ENCODE data around the gene UBASH3A.

Gene UBASH3A

GRCh38 chr21:42453224-42453985 lies 49.7 kb downstream of the UBASH3A start:
- no peak overlapping the region for H4K8ac ChIP-seq (ENCODE audit: low read depth, low read length)
- H2BK5ac ChIP-seq (ENCODE audit: low read length) = no peak overlapping the region
- H3K27me3 ChIP-seq (ENCODE audit: control insufficient read depth in 3 of 3, insufficient read depth in 3 of 3, low read depth in 1 of 3, low read length in 3 of 3) = no peaks in the 10 kb centered on the region
- H3K18ac ChIP-seq (ENCODE audit: low read length) = peak overlapping the region; percentile 85
- no CpG with 5 or more reads among the region's 18 CpGs for WGBS, 2 donors (ENCODE audit: extremely low coverage in 2 of 2, insufficient read length in 2 of 2, insufficient replicate concordance in 1 of 2)
- H3K4me2 ChIP-seq (ENCODE audit: insufficient read depth, low read length, poor library complexity, severe bottlenecking) = no peak overlapping the region
- no peak overlapping the region for H3K14ac ChIP-seq (ENCODE audit: low read length)
- no peak overlapping the region for H3K4me3 ChIP-seq (ENCODE audit: low read length in 2 of 2)
- H3K79me1 ChIP-seq (ENCODE audit: low read depth, low read length) = no peaks in the 10 kb centered on the region
- no peak overlapping the region for H3K27ac ChIP-seq (replicated peaks; ENCODE audit: low read length)
- no peak overlapping the region for H2BK12ac ChIP-seq (ENCODE audit: low read length)
- H3K9me3 ChIP-seq (replicated peaks in 1 of 2; ENCODE audit: control insufficient read depth in 2 of 2, insufficient read depth in 1 of 2, low read depth in 1 of 2, low read length in 2 of 2) = no peaks in the 10 kb centered on the region
- no peak overlapping the region for H2AK5ac ChIP-seq (ENCODE audit: low read depth, low read length)
- H3K4me1 ChIP-seq (ENCODE audit: control insufficient read depth in 2 of 2, insufficient read depth in 1 of 2, low read depth in 1 of 2, low read length in 2 of 2) = peaks cover 0 to 3% of the 10 kb centered on the region in 2 donors
- peak overlapping the region; percentile 45 for H2BK15ac ChIP-seq (ENCODE audit: low read length)
- DNase-seq (ENCODE audit: low spot score) = no peak
- peak overlapping the region; percentile 34 for H3K23ac ChIP-seq (ENCODE audit: low read depth, low read length, poor library complexity)
- H3K4ac ChIP-seq (ENCODE audit: low read length) = no peak overlapping the region
- no peak overlapping the region for H4K91ac ChIP-seq (ENCODE audit: low read depth, low read length, poor library complexity)
- H2BK120ac ChIP-seq (ENCODE audit: low read depth, low read length) = no peak overlapping the region
- H3K9ac ChIP-seq (ENCODE audit: low read depth, low read length, poor library complexity) = no peak overlapping the region
- no peaks in the 10 kb centered on the region for H3K36me3 ChIP-seq (replicated peaks in 1 of 2; ENCODE audit: control insufficient read depth in 2 of 2, insufficient read depth in 2 of 2, low read length in 2 of 2)
- H2AFZ ChIP-seq (ENCODE audit: low read length) = no peak overlapping the region

GRCh38 chr21:42453986-42454570 lies 50.4 kb downstream of the UBASH3A start:
- Histone ChIP-seq H3K4me2 (ENCODE audit: insufficient read depth, low read length, poor library complexity, severe bottlenecking) (no peak overlapping the region), H3K9me3 (replicated peaks in 1 of 2; ENCODE audit: control insufficient read depth in 2 of 2, insufficient read depth in 1 of 2, low read depth in 1 of 2, low read length in 2 of 2) (no peaks in the 10 kb centered on the region), H3K36me3 (replicated peaks in 1 of 2; ENCODE audit: control insufficient read depth in 2 of 2, insufficient read depth in 2 of 2, low read length in 2 of 2) (no peaks in the 10 kb centered on the region), H3K27me3 (ENCODE audit: control insufficient read depth in 3 of 3, insufficient read depth in 3 of 3, low read depth in 1 of 3, low read length in 3 of 3) (no peaks in the 10 kb centered on the region), H3K14ac (ENCODE audit: low read length) (no peak overlapping the region), H2AFZ (ENCODE audit: low read length) (no peak overlapping the region), H2BK15ac (ENCODE audit: low read length) (no peak overlapping the region), H3K23ac (ENCODE audit: low read depth, low read length, poor library complexity) (no peak overlapping the region), H3K18ac (ENCODE audit: low read length) (peak overlapping the region; percentile 85), H3K4me1 (ENCODE audit: control insufficient read depth in 2 of 2, insufficient read depth in 1 of 2, low read depth in 1 of 2, low read length in 2 of 2) (peaks cover 0 to 3% of the 10 kb centered on the region in 2 donors), H2AK5ac (ENCODE audit: low read depth, low read length) (no peak overlapping the region), H3K79me1 (ENCODE audit: low read depth, low read length) (no peaks in the 10 kb centered on the region), H3K4me3 (ENCODE audit: low read length in 2 of 2) (no peak overlapping the region), H4K8ac (ENCODE audit: low read depth, low read length) (no peak overlapping the region), H3K27ac (replicated peaks; ENCODE audit: low read length) (no peak overlapping the region), H3K4ac (ENCODE audit: low read length) (no peak overlapping the region), H4K91ac (ENCODE audit: low read depth, low read length, poor library complexity) (no peak overlapping the region), H2BK120ac (ENCODE audit: low read depth, low read length) (no peak overlapping the region), H2BK5ac (ENCODE audit: low read length) (no peak overlapping the region), H2BK12ac (ENCODE audit: low read length) (no peak overlapping the region), H3K9ac (ENCODE audit: low read depth, low read length, poor library complexity) (peak overlapping the region; percentile 12)
- no CpG with 5 or more reads among the region's 19 CpGs for WGBS, 2 donors (ENCODE audit: extremely low coverage in 2 of 2, insufficient read length in 2 of 2, insufficient replicate concordance in 1 of 2)
- DNase-seq (ENCODE audit: low spot score) = no peak

DNA sequence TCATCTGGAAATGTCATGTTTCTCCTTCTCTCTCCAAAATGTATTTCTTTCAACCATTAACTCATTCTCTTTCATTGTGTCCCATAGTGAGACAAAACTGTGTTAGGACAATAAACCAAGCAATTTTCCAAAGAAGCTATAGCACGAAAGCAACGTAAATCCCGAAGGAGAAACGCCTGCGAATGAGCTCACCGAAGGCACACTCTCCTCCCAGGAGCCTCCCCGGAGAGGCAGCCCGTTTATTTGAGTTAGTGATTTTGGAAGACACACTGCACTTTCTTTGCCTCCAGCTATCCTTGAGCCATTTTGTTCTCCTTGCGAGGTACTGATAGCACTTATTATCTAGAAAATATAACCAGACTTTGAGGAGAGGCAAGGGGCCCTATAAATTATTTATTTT lies 51.1 kb downstream of the UBASH3A start:
- no peaks in the 10 kb centered on the region for H3K79me1 ChIP-seq (ENCODE audit: low read depth, low read length)

GRCh38 chr21:42455196-42455595 lies 51.5 kb downstream of the UBASH3A start:
- Histone ChIP-seq H3K27ac (replicated peaks; ENCODE audit: low read length) (no peak overlapping the region), H3K27me3 (ENCODE audit: control insufficient read depth in 3 of 3, insufficient read depth in 3 of 3, low read depth in 1 of 3, low read length in 3 of 3) (peaks cover 0 to 3% (median 0%) of the 10 kb centered on the region in 3 experiments), H2AFZ (ENCODE audit: low read length) (no peak overlapping the region), H2AK5ac (ENCODE audit: low read depth, low read length) (no peak overlapping the region), H3K23ac (ENCODE audit: low read depth, low read length, poor library complexity) (no peak overlapping the region), H4K91ac (ENCODE audit: low read depth, low read length, poor library complexity) (no peak overlapping the region), H2BK5ac (ENCODE audit: low read length) (no peak overlapping the region), H2BK15ac (ENCODE audit: low read length) (no peak overlapping the region), H3K9me3 (replicated peaks in 1 of 2; ENCODE audit: control insufficient read depth in 2 of 2, insufficient read depth in 1 of 2, low read depth in 1 of 2, low read length in 2 of 2) (peaks cover 0 to 1% of the 10 kb centered on the region in 2 donors), H3K9ac (ENCODE audit: low read depth, low read length, poor library complexity) (no peak overlapping the region), H2BK120ac (ENCODE audit: low read depth, low read length) (no peak overlapping the region), H4K8ac (ENCODE audit: low read depth, low read length) (no peak overlapping the region), H3K79me1 (ENCODE audit: low read depth, low read length) (no peaks in the 10 kb centered on the region), H3K36me3 (replicated peaks in 1 of 2; ENCODE audit: control insufficient read depth in 2 of 2, insufficient read depth in 2 of 2, low read length in 2 of 2) (no peaks in the 10 kb centered on the region), H3K18ac (ENCODE audit: low read length) (no peak overlapping the region), H3K4ac (ENCODE audit: low read length) (no peak overlapping the region), H2BK12ac (ENCODE audit: low read length) (no peak overlapping the region), H3K4me3 (ENCODE audit: low read length in 2 of 2) (no peak overlapping the region), H3K4me1 (ENCODE audit: control insufficient read depth in 2 of 2, insufficient read depth in 1 of 2, low read depth in 1 of 2, low read length in 2 of 2) (peaks cover 0 to 1% of the 10 kb centered on the region in 2 donors), H3K4me2 (ENCODE audit: insufficient read depth, low read length, poor library complexity, severe bottlenecking) (no peak overlapping the region), H3K14ac (ENCODE audit: low read length) (no peak overlapping the region)
- no CpG with 5 or more reads among the region's 9 CpGs for WGBS, 2 donors (ENCODE audit: extremely low coverage in 2 of 2, insufficient read length in 2 of 2, insufficient replicate concordance in 1 of 2)
- DNase-seq (ENCODE audit: low spot score) = no peak

More for the DNA sequence above, 51.1 kb downstream of the UBASH3A start:
- peaks cover 0 to 1% of the 10 kb centered on the region in 2 donors for H3K9me3 ChIP-seq (replicated peaks in 1 of 2; ENCODE audit: control insufficient read depth in 2 of 2, insufficient read depth in 1 of 2, low read depth in 1 of 2, low read length in 2 of 2)
- H2BK5ac ChIP-seq (ENCODE audit: low read length) = no peak overlapping the region
- H3K27ac ChIP-seq (replicated peaks; ENCODE audit: low read length) = no peak overlapping the region
- no peak overlapping the region for H3K4me3 ChIP-seq (ENCODE audit: low read length in 2 of 2)
- H4K8ac ChIP-seq (ENCODE audit: low read depth, low read length) = no peak overlapping the region
- H3K23ac ChIP-seq (ENCODE audit: low read depth, low read length, poor library complexity) = no peak overlapping the region
- H3K4me1 ChIP-seq (ENCODE audit: control insufficient read depth in 2 of 2, insufficient read depth in 1 of 2, low read depth in 1 of 2, low read length in 2 of 2) = peaks cover 0 to 1% of the 10 kb centered on the region in 2 donors
- H3K14ac ChIP-seq (ENCODE audit: low read length) = no peak overlapping the region
- no peak overlapping the region for H2BK12ac ChIP-seq (ENCODE audit: low read length)
- H3K9ac ChIP-seq (ENCODE audit: low read depth, low read length, poor library complexity) = no peak overlapping the region
- WGBS, 2 donors (ENCODE audit: extremely low coverage in 2 of 2, insufficient read length in 2 of 2, insufficient replicate concordance in 1 of 2) = no CpG with 5 or more reads among the region's 9 CpGs
- H2BK15ac ChIP-seq (ENCODE audit: low read length) = no peak overlapping the region
- no peak overlapping the region for H2BK120ac ChIP-seq (ENCODE audit: low read depth, low read length)
- no peak overlapping the region for H3K4ac ChIP-seq (ENCODE audit: low read length)
- no peak for DNase-seq (ENCODE audit: low spot score)
- H3K18ac ChIP-seq (ENCODE audit: low read length) = no peak overlapping the region
- H3K4me2 ChIP-seq (ENCODE audit: insufficient read depth, low read length, poor library complexity, severe bottlenecking) = no peak overlapping the region
- no peak overlapping the region for H4K91ac ChIP-seq (ENCODE audit: low read depth, low read length, poor library complexity)
- no peak overlapping the region for H2AK5ac ChIP-seq (ENCODE audit: low read depth, low read length)
- H2AFZ ChIP-seq (ENCODE audit: low read length) = no peak overlapping the region
- H3K27me3 ChIP-seq (ENCODE audit: control insufficient read depth in 3 of 3, insufficient read depth in 3 of 3, low read depth in 1 of 3, low read length in 3 of 3) = peaks cover 0 to 2% (median 0%) of the 10 kb centered on the region in 3 experiments
- no peaks in the 10 kb centered on the region for H3K36me3 ChIP-seq (replicated peaks in 1 of 2; ENCODE audit: control insufficient read depth in 2 of 2, insufficient read depth in 2 of 2, low read length in 2 of 2)
